ENCODE results near the gene C1orf87.

The C1orf87 gene

DNA sequence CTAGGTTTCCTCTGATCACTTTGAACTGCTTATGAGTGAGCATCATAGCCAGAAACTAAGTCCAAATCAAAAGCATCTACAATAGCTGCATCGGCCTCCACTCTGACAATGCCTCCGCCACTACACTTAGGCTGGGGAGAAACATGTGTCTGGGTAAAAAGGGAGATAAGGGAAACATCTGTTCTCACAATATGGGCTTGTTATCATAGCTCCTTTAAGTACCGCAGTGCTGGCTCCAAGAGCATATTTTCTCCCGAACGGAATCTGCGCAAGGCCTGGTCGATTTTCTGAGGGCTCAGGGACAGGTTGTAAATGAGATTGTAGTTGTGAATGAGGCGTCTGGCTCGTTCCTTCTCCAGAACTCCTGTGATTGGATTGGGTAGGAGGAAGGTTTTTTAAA lies 83.1 kb downstream of the C1orf87 start:
- no peak for TF ChIP-seq TAF1 (IDR thresholded peaks at IDR 0.05; ENCODE audit: low read depth, low read length)
- TF ChIP-seq POLR2A (IDR thresholded peaks at IDR 0.05; ENCODE audit: low read depth, low read length), result no peak
- TF ChIP-seq POU2F2 (IDR thresholded peaks at IDR 0.05; ENCODE audit: low read depth, low read length), result no peak
- no peak for TF ChIP-seq SPI1 (IDR thresholded peaks at IDR 0.05; ENCODE audit: low read depth, low read length)
- TF ChIP-seq PAX5 (IDR thresholded peaks at IDR 0.05; ENCODE audit: insufficient read depth, low read length, severe bottlenecking), result no peak
- TF ChIP-seq POLR2AphosphoS5 (IDR thresholded peaks at IDR 0.05; ENCODE audit: low read depth, low read length), result no peak
- DNase-seq (ENCODE audit: insufficient read length, low spot score) (no peak), FAIRE-seq (no peak)

DNA sequence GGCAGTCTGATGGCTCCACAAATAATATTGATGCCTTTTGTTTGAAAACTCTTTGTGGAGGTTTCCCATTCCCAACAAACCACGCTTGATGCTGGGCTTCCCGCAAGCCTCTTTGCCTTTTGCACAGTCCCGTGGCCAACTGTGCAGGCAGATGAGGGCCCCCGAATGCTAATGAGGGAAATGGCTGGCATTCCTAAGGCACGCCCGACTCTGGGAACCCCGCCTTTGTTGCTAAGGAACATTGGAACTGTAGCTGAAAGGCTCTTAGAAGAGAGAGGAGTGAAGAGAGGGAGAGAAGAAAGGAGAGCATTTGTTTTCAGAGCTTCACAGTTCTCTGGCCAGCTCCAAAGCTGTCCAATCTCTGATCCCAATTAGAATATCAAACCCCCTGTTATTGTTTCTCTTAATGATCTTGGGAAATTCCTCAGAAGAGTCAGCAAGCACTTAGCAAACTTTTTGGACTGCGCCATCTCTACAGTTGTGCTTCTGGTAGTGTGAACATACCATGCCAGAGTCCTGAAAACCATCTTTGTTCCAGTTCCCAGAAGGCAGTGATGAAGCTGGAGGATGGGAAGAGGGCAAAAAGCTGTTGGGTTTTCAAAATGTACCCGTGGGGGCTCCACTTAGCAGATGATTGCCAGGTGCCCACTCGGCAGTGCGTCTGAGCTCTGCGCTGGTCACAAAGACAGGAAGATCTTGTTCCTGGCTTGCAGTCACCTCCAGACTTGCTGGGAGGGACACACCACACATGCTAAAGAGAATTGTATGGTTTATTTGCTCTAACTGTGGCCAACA lies 86.9 kb downstream of the C1orf87 start:
- no peak for DNase-seq (ENCODE audit: insufficient read length, low spot score)
- no peak for FAIRE-seq
- TF ChIP-seq POU2F2 (IDR thresholded peaks at IDR 0.05; ENCODE audit: low read depth, low read length) (no peak), TAF1 (IDR thresholded peaks at IDR 0.05; ENCODE audit: low read depth, low read length) (no peak), POLR2A (IDR thresholded peaks at IDR 0.05; ENCODE audit: low read depth, low read length) (no peak), POLR2AphosphoS5 (IDR thresholded peaks at IDR 0.05; ENCODE audit: low read depth, low read length) (no peak), PAX5 (IDR thresholded peaks at IDR 0.05; ENCODE audit: insufficient read depth, low read length, severe bottlenecking) (no peak), SPI1 (IDR thresholded peaks at IDR 0.05; ENCODE audit: low read depth, low read length) (no peak)

DNA sequence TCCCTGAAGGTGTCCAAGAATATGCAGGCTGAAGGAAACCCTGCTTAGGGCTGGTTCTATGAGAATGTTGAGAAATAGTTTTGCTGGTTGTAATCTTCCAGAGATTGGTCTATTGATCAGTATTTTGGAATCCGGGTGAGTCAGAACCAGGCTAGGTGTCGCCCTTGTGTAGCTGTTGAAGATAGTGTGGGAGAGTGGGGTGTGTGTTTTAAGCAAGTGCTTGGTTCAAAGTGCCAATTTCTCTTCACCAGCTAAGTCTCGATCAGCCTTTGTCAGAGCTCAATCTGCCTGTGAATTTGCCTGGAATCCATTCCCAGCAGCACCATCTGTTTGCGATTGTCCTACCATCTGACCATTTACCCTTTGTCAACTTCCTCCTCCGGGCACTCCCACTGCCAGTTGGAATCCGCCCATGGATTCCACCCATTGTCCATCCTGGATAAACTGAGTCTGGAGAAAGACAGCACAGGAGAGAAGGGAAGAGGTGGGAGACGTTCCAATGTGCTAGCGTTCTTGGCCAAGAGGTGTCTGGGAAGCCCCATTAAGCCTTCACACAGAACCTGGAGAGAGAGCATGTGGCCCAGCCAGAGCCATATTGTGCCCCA lies 87.6 kb downstream of the C1orf87 start:
- FAIRE-seq, result no peak
- TF ChIP-seq SPI1 (IDR thresholded peaks at IDR 0.05; ENCODE audit: low read depth, low read length) (no peak), POLR2AphosphoS5 (IDR thresholded peaks at IDR 0.05; ENCODE audit: low read depth, low read length) (no peak), POU2F2 (IDR thresholded peaks at IDR 0.05; ENCODE audit: low read depth, low read length) (no peak), PAX5 (IDR thresholded peaks at IDR 0.05; ENCODE audit: insufficient read depth, low read length, severe bottlenecking) (no peak), POLR2A (IDR thresholded peaks at IDR 0.05; ENCODE audit: low read depth, low read length) (no peak), TAF1 (IDR thresholded peaks at IDR 0.05; ENCODE audit: low read depth, low read length) (no peak)
- no peak for DNase-seq (ENCODE audit: insufficient read length, low spot score)

GRCh38 chr1:59979666-59980065 lies 93.9 kb downstream of the C1orf87 start:
- FAIRE-seq (no peak), DNase-seq (ENCODE audit: insufficient read length, low spot score) (no peak)
- no peak for TF ChIP-seq POU2F2 (IDR thresholded peaks at IDR 0.05; ENCODE audit: low read depth, low read length)
- TF ChIP-seq TAF1 (IDR thresholded peaks at IDR 0.05; ENCODE audit: low read depth, low read length), result no peak

GRCh38 chr1:59978511-59978910 lies 95.1 kb downstream of the C1orf87 start:
- no peak for DNase-seq (ENCODE audit: insufficient read length, low spot score)
- FAIRE-seq, result no peak
- TF ChIP-seq POLR2A (IDR thresholded peaks at IDR 0.05; ENCODE audit: low read depth, low read length) (no peak), POLR2AphosphoS5 (IDR thresholded peaks at IDR 0.05; ENCODE audit: low read depth, low read length) (no peak), PAX5 (IDR thresholded peaks at IDR 0.05; ENCODE audit: insufficient read depth, low read length, severe bottlenecking) (no peak), TAF1 (IDR thresholded peaks at IDR 0.05; ENCODE audit: low read depth, low read length) (no peak), SPI1 (IDR thresholded peaks at IDR 0.05; ENCODE audit: low read depth, low read length) (no peak), POU2F2 (IDR thresholded peaks at IDR 0.05; ENCODE audit: low read depth, low read length) (no peak)

DNA sequence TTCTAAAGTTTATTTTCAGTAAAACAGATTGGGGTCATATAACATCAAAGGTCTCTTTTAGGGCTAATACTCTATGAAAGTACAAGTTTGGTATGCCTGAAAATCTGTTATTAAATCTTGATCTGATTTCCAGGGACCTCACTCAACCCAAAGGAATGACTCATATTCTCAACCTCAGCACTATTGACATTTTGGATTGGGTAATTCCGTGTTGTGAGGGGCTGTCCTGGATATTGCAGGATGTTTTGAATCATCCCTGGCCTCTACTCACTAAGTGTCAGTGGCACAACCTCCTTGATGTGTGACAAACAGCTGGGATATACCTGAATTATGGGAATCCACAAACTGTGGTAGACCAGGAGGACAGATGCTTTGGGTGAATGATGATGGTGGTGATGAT lies 95.5 kb downstream of the C1orf87 start:
- DNase-seq (ENCODE audit: insufficient read length, low spot score) (no peak), FAIRE-seq (no peak)
- TF ChIP-seq SPI1 (IDR thresholded peaks at IDR 0.05; ENCODE audit: low read depth, low read length), result no peak
- no peak for TF ChIP-seq POU2F2 (IDR thresholded peaks at IDR 0.05; ENCODE audit: low read depth, low read length)
- TF ChIP-seq TAF1 (IDR thresholded peaks at IDR 0.05; ENCODE audit: low read depth, low read length), result no peak

- FAIRE-seq (no peak), DNase-seq (ENCODE audit: insufficient read length, low spot score) (no peak)
- TF ChIP-seq POU2F2 (IDR thresholded peaks at IDR 0.05; ENCODE audit: low read depth, low read length), result no peak
- no peak for TF ChIP-seq SPI1 (IDR thresholded peaks at IDR 0.05; ENCODE audit: low read depth, low read length)
- TF ChIP-seq TAF1 (IDR thresholded peaks at IDR 0.05; ENCODE audit: low read depth, low read length), result no peak
- TF ChIP-seq POLR2A (IDR thresholded peaks at IDR 0.05; ENCODE audit: low read depth, low read length), result no peak
- no peak for TF ChIP-seq PAX5 (IDR thresholded peaks at IDR 0.05; ENCODE audit: insufficient read depth, low read length, severe bottlenecking)
- no peak for TF ChIP-seq POLR2AphosphoS5 (IDR thresholded peaks at IDR 0.05; ENCODE audit: low read depth, low read length)
These were observed 96.5 kb downstream of the C1orf87 start for GRCh38 chr1:59977075-59977410.

DNA sequence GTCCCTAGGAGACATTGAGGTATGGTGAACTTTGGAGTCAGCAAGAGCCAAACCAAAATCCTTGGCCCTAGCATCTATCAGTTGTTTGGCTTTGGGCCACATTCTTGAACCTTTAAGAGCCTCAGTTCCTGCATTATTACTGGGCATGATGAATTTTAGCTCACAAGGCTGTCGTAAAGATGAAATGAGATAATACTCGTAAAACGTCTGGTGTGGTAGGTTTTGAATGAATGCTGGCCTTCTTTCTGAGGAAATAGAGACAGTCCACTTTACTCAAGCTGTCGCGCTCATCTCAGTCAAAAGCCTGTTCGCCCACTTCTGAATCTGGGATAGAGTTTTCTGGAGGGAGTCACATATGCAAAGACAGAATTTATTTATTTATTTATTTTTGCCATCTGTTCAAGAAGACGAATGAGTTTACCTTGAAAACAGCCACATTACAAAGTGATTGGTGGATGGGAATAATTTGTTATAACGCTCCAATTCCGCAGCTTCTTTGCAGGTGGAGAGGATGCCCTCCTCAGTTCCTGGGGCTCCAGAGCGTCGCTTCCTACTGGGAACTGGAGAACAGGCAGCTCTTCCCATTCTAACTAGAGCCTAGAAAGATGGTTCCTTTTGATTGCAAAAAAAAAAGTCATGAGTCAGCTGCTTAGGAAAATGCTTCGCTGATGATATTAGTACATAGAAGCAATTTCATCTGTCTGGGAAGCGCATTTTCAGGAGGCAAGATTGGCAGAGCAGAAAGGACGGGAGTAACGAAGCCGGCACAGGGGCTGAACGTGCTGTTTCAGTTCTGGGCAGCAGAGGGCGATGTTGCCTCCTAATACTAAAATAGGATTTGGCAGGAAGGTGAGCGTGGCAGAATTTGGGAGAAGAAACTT lies 97.1 kb downstream of the C1orf87 start:
- FAIRE-seq (peak; percentile 90), DNase-seq (ENCODE audit: insufficient read length, low spot score) (peak; percentile 25)
- no peak for TF ChIP-seq TAF1 (IDR thresholded peaks at IDR 0.05; ENCODE audit: low read depth, low read length)
- no peak for TF ChIP-seq POU2F2 (IDR thresholded peaks at IDR 0.05; ENCODE audit: low read depth, low read length)
- no peak for TF ChIP-seq SPI1 (IDR thresholded peaks at IDR 0.05; ENCODE audit: low read depth, low read length)
- TF ChIP-seq PAX5 (IDR thresholded peaks at IDR 0.05; ENCODE audit: insufficient read depth, low read length, severe bottlenecking), result no peak
- no peak for TF ChIP-seq POLR2AphosphoS5 (IDR thresholded peaks at IDR 0.05; ENCODE audit: low read depth, low read length)
- TF ChIP-seq POLR2A (IDR thresholded peaks at IDR 0.05; ENCODE audit: low read depth, low read length), result no peak

- TF ChIP-seq POU2F2 (IDR thresholded peaks at IDR 0.05; ENCODE audit: low read depth, low read length) (no peak), POLR2AphosphoS5 (IDR thresholded peaks at IDR 0.05; ENCODE audit: low read depth, low read length) (no peak), TAF1 (IDR thresholded peaks at IDR 0.05; ENCODE audit: low read depth, low read length) (no peak)
- FAIRE-seq, result no peak
- DNase-seq (ENCODE audit: insufficient read length, low spot score), result no peak
These were observed 99.9 kb downstream of the C1orf87 start for GRCh38 chr1:59973719-59974118.

All from GM12891 (cell line).